Measurements from ENCODE around the gene ELOVL7. TPM values are rescaled to one million over a fixed set of nuclear protein-coding genes. Genes with fewer than 3 reads are reported as not detected.

ELOVL7 gene
- total and polyA plus RNA-seq, 2 donors (not counting 3 experiments of a cell fraction or from before 2014, with no cell fraction given): 0.01 to 0.09 TPM

DNA sequence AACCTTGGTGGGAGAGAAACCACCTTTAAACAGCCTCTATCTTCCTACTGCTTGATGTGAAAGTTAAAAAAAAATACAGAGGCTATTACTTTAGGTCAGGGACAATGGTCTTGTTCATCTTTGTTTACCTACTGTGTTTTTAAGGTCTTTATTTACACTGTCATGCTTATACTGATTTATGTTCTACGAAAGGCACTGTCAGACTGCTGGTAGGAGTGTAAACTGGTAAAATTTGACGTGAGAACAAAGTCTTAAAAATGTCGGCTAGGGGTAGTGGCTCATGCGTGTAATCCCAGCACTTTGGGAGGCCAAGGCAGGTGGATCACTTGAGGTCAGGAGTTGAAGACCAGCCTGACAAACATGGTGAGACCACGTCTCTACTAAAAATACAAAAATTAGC is 42.1 kb upstream of the ELOVL7 start:
- no TSS peak for BruUV-seq (replicated peaks)
- DNase-seq (ENCODE audit: low read depth, low spot score): no peak
- no peaks in the 10 kb centered on the region for H3K4me1 ChIP-seq (ENCODE audit: control insufficient read depth, extremely low read depth, insufficient read depth, low read length)
- intact Hi-C loops (cut with micrococcal nuclease): no loop called here
- no peaks in the 10 kb centered on the region for H3K27me3 ChIP-seq (ENCODE audit: control insufficient read depth in 2 of 2, insufficient read depth in 2 of 2, low read length in 2 of 2)
- no peaks in the 10 kb centered on the region for H4K20me1 ChIP-seq (replicated peaks; ENCODE audit: control insufficient read depth, extremely low read depth, insufficient read depth, low read length)
- H3K9me1 ChIP-seq (replicated peaks; ENCODE audit: control insufficient read depth, extremely low read depth, insufficient read depth, low read length): no peaks in the 10 kb centered on the region
- no peak overlapping the region for H2AFZ ChIP-seq (ENCODE audit: low read depth, low read length)
- no peak for FAIRE-seq
- dilution Hi-C loops (cut with MboI; ENCODE audit: extremely low pct_ligation_motif_present, low sequenced_read_pairs): no loop called here
- TF ChIP-seq POLR2A (IDR thresholded peaks at IDR 0.05; ENCODE audit: low read depth, low read length) (no peak), GATA2 (IDR thresholded peaks at IDR 0.05; ENCODE audit: insufficient read depth, insufficient read length, low read depth, low read length) (no peak), JUN (IDR thresholded peaks at IDR 0.05; ENCODE audit: borderline replicate concordance, insufficient read depth, insufficient read length, low read depth) (no peak), POLR2AphosphoS5 (IDR thresholded peaks at IDR 0.05; ENCODE audit: insufficient read depth, low read depth, low read length) (no peak), FOS (IDR thresholded peaks at IDR 0.05; ENCODE audit: borderline replicate concordance, insufficient read depth, low read length) (no peak), EZH2 (IDR thresholded peaks at IDR 0.05; ENCODE audit: borderline replicate concordance, low read depth, low read length, severe bottlenecking) (no peak), MYC (IDR thresholded peaks at IDR 0.05; ENCODE audit: low read depth, low read length) (no peak)
- TF ChIP-seq, protein P1, sequence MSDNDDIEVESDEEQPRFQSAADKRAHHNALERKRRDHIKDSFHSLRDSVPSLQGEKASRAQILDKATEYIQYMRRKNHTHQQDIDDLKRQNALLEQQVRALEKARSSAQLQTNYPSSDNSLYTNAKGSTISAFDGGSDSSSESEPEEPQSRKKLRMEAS (IDR thresholded peaks at IDR 0.05; ENCODE audit: insufficient read depth, insufficient read length): no peak
- TF ChIP-seq, protein P2, sequence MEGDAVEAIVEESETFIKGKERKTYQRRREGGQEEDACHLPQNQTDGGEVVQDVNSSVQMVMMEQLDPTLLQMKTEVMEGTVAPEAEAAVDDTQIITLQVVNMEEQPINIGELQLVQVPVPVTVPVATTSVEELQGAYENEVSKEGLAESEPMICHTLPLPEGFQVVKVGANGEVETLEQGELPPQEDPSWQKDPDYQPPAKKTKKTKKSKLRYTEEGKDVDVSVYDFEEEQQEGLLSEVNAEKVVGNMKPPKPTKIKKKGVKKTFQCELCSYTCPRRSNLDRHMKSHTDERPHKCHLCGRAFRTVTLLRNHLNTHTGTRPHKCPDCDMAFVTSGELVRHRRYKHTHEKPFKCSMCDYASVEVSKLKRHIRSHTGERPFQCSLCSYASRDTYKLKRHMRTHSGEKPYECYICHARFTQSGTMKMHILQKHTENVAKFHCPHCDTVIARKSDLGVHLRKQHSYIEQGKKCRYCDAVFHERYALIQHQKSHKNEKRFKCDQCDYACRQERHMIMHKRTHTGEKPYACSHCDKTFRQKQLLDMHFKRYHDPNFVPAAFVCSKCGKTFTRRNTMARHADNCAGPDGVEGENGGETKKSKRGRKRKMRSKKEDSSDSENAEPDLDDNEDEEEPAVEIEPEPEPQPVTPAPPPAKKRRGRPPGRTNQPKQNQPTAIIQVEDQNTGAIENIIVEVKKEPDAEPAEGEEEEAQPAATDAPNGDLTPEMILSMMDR (IDR thresholded peaks at IDR 0.05; ENCODE audit: extremely low read depth in 1 of 2, insufficient read depth in 1 of 2, low read depth in 1 of 2, low read length in 2 of 2): no peak
- ChIA-PET POLR2A (no interaction called here), CTCF (interaction anchor here (1.6 kb wide), 1 partner anchor 15 kb away, joined by 3 read pairs; no protein-coding TSS in a partner anchor)
- no peak overlapping the region for H3K27ac ChIP-seq (ENCODE audit: insufficient read depth, low read depth, low read length)
- H3K4me3 ChIP-seq (replicated peaks in 1 of 3; ENCODE audit: insufficient read depth in 1 of 3, low read depth in 1 of 3, low read length in 3 of 3): no peak overlapping the region
- H3K79me2 ChIP-seq (ENCODE audit: control insufficient read depth, insufficient read depth, low read length): no peaks in the 10 kb centered on the region
- H3K9me3 ChIP-seq (replicated peaks; ENCODE audit: control insufficient read depth, insufficient read depth, low read length): no peaks in the 10 kb centered on the region
- H3K9ac ChIP-seq (replicated peaks; ENCODE audit: extremely low read depth, insufficient read depth, low read length): no peak overlapping the region
- no peak overlapping the region for H3K4me2 ChIP-seq (ENCODE audit: insufficient read depth, low read length)
- no peaks in the 10 kb centered on the region for H3K36me3 ChIP-seq (ENCODE audit: control insufficient read depth in 2 of 2, extremely low read depth in 1 of 2, insufficient read depth in 2 of 2, low read length in 2 of 2)
